HL-60 (cell line): ENCODE measurements around the gene HCN2.

Experiments used
- DNase-seq, 2 experiments: peaks; one replicate each; pipeline ENCODE4 v3.0.0-alpha.2; 2010 to 2020; ENCODE audit warnings: low read depth in 1 of 2, low spot score in 1 of 2
- H3K27ac ChIP-seq: fragments of 250-450 bp; sonication (Bioruptor Pico); replicated peaks from 2 replicates; pipeline ENCODE4 v1.5.1; 2020; ENCODE audit warnings: mild to moderate bottlenecking, moderate library complexity
- H3K27me3 ChIP-seq: fragments of 250-450 bp; sonication (Bioruptor Pico); 2 replicates; pipeline ENCODE4 v1.5.1; 2021; ENCODE audit warnings: mild to moderate bottlenecking, moderate library complexity; ENCODE audit not compliant: insufficient read depth, poor library complexity, severe bottlenecking
- H3K4me3 ChIP-seq: replicated peaks from 2 replicates; pipeline ENCODE4 v1.5.1; 2011; ENCODE audit warnings: mild to moderate bottlenecking, control low read depth, low read length; ENCODE audit not compliant: insufficient read depth
- CTCF ChIP-seq: IDR thresholded peaks from one replicate; pipeline ENCODE4 v1.5.1; 2011; ENCODE audit warnings: low read length, control low read depth, inconsistent platforms; ENCODE audit not compliant: insufficient read depth
- GABPA ChIP-seq: IDR thresholded peaks from 2 replicates; pipeline ENCODE4 v1.6.1; 2012; ENCODE audit warnings: low read depth
- POLR2AphosphoS5 ChIP-seq: IDR thresholded peaks from 2 replicates; pipeline ENCODE4 v1.6.1; 2012; ENCODE audit warnings: low read depth
- REST ChIP-seq: IDR thresholded peaks from 2 replicates; pipeline ENCODE4 v1.6.1; 2012; ENCODE audit warnings: low read depth; ENCODE audit not compliant: insufficient replicate concordance
- SPI1 ChIP-seq: IDR thresholded peaks from 2 replicates; pipeline ENCODE4 v1.6.1; 2012; ENCODE audit warnings: low read depth, mild to moderate bottlenecking, borderline replicate concordance

Gene HCN2

GRCh38 chr19:555474-555808, 34.2 kb upstream of the HCN2 start:
- Histone ChIP-seq H3K27me3 (no peaks in the 10 kb centered on the region), H3K4me3 (no peak overlapping the region), H3K27ac (no peak overlapping the region)
- TF ChIP-seq GABPA, result no peak
- TF ChIP-seq REST, result no peak
- no peak for TF ChIP-seq SPI1
- TF ChIP-seq CTCF, result no peak
- no peak for TF ChIP-seq POLR2AphosphoS5
- DNase-seq, result no peak

- TF ChIP-seq CTCF (no peak), REST (no peak), SPI1 (no peak), GABPA (no peak), POLR2AphosphoS5 (no peak)
- DNase-seq, result peak in 1 of 2 experiments; percentile 31
- H3K27me3 ChIP-seq, result no peaks in the 10 kb centered on the region
- 0 out of 2 replicates have a peak overlapping the region, but pooled peaks have one; percentile 12 for H3K27ac ChIP-seq
- H3K4me3 ChIP-seq, result no peak overlapping the region
Observed at GRCh38 chr19:556611-557382, 32.9 kb upstream of the HCN2 start.

GRCh38 chr19:558770-559439, 30.8 kb upstream of the HCN2 start:
- Histone ChIP-seq H3K4me3 (no peak overlapping the region), H3K27me3 (no peaks in the 10 kb centered on the region), H3K27ac (no peak overlapping the region)
- DNase-seq, result no peak
- TF ChIP-seq CTCF, result no peak
- no peak for TF ChIP-seq REST
- TF ChIP-seq GABPA, result no peak
- no peak for TF ChIP-seq SPI1
- TF ChIP-seq POLR2AphosphoS5, result peak; percentile 9; the same call in 1 of the 2 replicates
